ENCODE results near the gene ROGDI.

- TF ChIP-seq CTCF (IDR thresholded peaks at IDR 0.05; ENCODE audit: low read length) = no peak
- TF ChIP-seq EZH2 (IDR thresholded peaks at IDR 0.05; ENCODE audit: borderline replicate concordance, low read length) = no peak
Measured at GRCh38 chr16:4795828-4796572, 6.4 kb downstream of the ROGDI start.
